Activated T-cell treated with anti-CD3 and anti-CD28 coated beads, Interleukin-2, amount 50 U/mL, for 4 hours (primary cell): ENCODE data around the gene GLRA3. TPM values are rescaled to one million over a fixed set of nuclear protein-coding genes. Genes with fewer than 3 reads are reported as not detected.

Source experiments
- ATAC-seq, 2 donors: fragments of 200-7000 bp; cut with Tn5 transposase; one replicate each; pipeline ENCODE4 v1.10.0; 2021
- DNase-seq: peaks from one replicate; pipeline ENCODE4 v3.0.0-alpha.2; 2020
- H3K27me3 Mint-ChIP-seq: one replicate; pipeline ENCODE4 v1.8.0; 2021; ENCODE audit warnings: low read depth, mixed read lengths
- H3K36me3 Mint-ChIP-seq: one replicate; pipeline ENCODE4 v1.8.0; 2022; ENCODE audit warnings: mixed read lengths; ENCODE audit not compliant: insufficient read depth
- H3K4me1 Mint-ChIP-seq: one replicate; pipeline ENCODE4 v1.8.0; 2021; ENCODE audit warnings: low read depth, mixed read lengths
- H3K4me3 Mint-ChIP-seq: one replicate; pipeline ENCODE4 v1.8.0; 2021; ENCODE audit warnings: mild to moderate bottlenecking, moderate library complexity, mixed read lengths
- H3K9me3 Mint-ChIP-seq: one replicate; pipeline ENCODE4 v1.8.0; 2021; ENCODE audit warnings: mixed read lengths
- total RNA-seq, 3 donors: library from RNA; stranded (reverse); gene quantifications; one replicate each; pipeline ENCODE4 v1.2.1, GENCODE V29; 2021

The GLRA3 gene
- total RNA-seq, 3 donors from 2014 or later = not detected

DNA sequence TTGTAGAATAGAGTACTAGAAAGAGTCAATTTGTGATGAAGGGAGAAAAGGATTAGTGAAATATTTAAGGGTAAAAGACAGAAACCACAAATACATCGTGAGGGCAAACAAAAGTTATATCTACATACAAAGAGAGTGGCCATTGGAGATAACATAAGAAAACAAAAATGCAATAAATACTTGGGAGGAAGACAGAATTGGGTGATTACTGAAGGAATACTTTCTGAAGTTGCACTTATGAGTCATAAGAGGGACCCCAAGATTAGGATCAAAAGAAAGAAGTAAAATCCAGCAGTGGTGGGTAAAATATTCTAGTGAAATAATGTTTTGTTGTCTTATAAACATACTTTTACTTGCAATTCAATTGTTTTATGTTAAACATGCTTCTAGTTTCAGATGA is 53.7 kb downstream of the GLRA3 start:
- H3K4me1 Mint-ChIP-seq = no peaks in the 10 kb centered on the region
- DNase-seq (no peak), ATAC-seq (no peak)
- no peak overlapping the region for H3K4me3 Mint-ChIP-seq
- H3K36me3 Mint-ChIP-seq = no peaks in the 10 kb centered on the region
- H3K9me3 Mint-ChIP-seq = no peaks in the 10 kb centered on the region
- no peaks in the 10 kb centered on the region for H3K27me3 Mint-ChIP-seq

DNA sequence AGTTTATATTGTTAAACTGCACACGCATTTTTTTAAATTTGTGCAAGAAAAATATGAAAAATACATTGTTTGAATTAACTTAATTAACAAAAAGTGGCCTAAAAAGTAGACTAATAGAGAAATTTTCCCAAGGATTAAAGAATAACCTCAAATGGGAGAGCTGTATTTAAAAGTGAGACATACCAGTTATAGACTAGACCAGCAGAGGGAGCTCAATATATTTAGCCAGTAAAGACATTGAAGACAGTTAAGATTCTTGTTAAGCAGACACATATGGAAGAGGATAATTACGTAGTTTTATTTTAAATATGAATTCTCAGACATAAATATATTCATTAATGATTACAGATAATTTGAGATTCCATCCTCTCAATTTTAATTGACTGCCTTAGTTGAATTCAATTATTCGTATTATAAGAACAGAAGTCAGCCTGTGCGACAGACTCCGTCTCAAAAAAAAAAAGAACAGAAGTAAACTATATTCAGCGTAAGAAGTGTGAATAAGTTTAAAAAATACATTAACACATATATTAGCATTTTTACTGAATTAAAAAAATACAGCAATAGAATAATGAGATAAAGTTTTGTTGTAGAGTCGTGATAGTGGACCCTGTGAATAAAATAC is 64.8 kb downstream of the GLRA3 start:
- no peaks in the 10 kb centered on the region for H3K36me3 Mint-ChIP-seq
- ATAC-seq = no peak
- no peaks in the 10 kb centered on the region for H3K27me3 Mint-ChIP-seq
- no peaks in the 10 kb centered on the region for H3K4me1 Mint-ChIP-seq
- H3K9me3 Mint-ChIP-seq = no peaks in the 10 kb centered on the region
- DNase-seq = no peak
- no peak overlapping the region for H3K4me3 Mint-ChIP-seq

DNA sequence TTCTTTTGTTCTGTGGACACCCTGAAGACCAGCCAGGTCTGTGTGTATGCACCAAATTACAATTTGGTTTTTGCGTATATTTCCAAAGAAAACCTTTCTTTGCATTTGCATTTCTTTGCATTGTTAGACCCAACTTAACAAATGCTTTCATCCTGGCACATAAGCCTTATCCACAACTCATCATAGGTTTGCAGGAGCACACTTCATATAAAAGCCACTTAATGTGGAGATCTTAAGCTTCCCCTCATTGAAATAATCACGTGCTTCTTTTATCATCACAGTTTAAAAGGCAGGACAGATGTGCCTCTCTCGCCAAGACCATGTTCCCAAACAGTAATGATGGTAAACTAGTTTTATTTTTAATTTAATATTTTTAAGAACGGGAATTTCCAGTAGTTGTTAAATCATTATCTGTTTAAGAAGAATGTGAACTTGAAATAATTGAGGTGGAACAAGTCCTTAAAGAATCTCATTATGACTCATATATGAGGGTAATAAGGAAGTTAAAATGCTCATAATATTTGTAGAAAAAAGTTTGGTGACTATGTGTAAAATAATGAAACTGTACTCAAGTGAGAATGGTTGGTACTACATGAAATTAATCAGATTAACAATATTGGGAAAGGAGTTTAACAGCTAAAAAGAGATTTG is 65.5 kb downstream of the GLRA3 start:
- Mint-ChIP-seq H3K9me3 (no peaks in the 10 kb centered on the region), H3K36me3 (no peaks in the 10 kb centered on the region), H3K27me3 (no peaks in the 10 kb centered on the region), H3K4me1 (no peaks in the 10 kb centered on the region), H3K4me3 (no peak overlapping the region)
- ATAC-seq (no peak), DNase-seq (no peak)

DNA sequence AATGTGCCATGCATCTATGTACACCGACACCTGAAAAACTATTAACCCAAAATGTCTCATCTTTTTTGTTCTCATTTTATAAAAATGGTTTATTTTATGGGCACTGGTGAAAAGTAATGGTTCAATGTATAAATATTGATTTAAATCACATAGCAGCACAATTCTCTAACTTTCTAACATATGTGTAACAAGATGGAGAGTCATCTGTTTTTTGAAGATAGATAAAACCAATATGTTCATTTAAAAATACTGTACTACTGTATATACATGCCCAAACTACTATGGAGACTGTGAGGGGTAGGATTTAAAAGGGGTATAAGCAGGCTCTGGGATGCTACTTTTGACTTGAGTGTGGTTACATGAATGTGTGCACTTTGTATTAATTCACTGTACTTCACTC is 67.6 kb downstream of the GLRA3 start:
- H3K36me3 Mint-ChIP-seq = no peaks in the 10 kb centered on the region
- H3K27me3 Mint-ChIP-seq = peaks cover 2% of the 10 kb centered on the region
- DNase-seq = no peak
- no peak for ATAC-seq
- H3K9me3 Mint-ChIP-seq = no peaks in the 10 kb centered on the region
- H3K4me3 Mint-ChIP-seq = no peak overlapping the region
- no peaks in the 10 kb centered on the region for H3K4me1 Mint-ChIP-seq

DNA sequence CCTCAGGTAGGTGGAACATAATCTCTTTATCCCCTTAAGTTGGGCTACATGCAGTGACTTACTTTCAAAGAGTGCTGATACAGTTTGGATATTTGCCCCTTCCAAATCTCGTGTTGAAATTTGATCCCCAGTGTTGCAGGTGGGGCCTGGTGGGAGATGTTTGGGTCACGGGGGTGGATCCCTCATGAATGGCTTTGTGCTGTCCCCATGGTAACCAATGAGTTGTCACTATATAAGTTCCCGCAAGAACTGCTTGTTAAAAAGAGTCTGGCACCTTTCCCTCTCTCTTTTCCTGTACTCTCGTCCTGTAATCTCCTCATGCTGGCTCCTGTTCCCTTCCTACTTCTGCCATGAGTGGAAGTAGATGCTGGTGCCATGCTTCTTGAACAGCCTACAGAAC is 71.3 kb downstream of the GLRA3 start:
- DNase-seq (no peak), ATAC-seq (no peak)
- no peaks in the 10 kb centered on the region for H3K4me1 Mint-ChIP-seq
- no peaks in the 10 kb centered on the region for H3K36me3 Mint-ChIP-seq
- no peak overlapping the region for H3K4me3 Mint-ChIP-seq
- no peaks in the 10 kb centered on the region for H3K9me3 Mint-ChIP-seq
- H3K27me3 Mint-ChIP-seq = peaks cover 2% of the 10 kb centered on the region

DNA sequence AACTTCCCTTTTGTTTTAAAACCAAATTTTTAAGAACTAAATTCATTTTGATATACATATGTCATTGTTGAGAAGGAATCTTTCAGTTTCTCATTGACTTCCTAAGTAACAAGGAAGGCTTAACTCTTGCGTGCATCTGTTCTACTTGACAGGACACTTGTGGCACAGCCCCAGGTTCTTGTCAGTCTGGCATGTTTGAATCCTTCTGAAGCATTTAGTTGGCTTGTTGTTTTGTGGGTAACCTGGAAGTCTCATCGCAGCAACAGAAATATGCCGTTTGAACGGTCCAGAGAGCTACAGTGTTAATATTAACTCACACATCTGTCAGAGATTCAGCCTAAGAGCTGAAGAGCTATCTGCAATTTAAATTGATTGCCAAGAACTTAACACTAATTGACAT is 76.0 kb downstream of the GLRA3 start:
- no peaks in the 10 kb centered on the region for H3K4me1 Mint-ChIP-seq
- DNase-seq (no peak), ATAC-seq (no peak)
- no peak overlapping the region for H3K4me3 Mint-ChIP-seq
- no peaks in the 10 kb centered on the region for H3K36me3 Mint-ChIP-seq
- no peaks in the 10 kb centered on the region for H3K9me3 Mint-ChIP-seq
- H3K27me3 Mint-ChIP-seq = peaks cover 2% of the 10 kb centered on the region

DNA sequence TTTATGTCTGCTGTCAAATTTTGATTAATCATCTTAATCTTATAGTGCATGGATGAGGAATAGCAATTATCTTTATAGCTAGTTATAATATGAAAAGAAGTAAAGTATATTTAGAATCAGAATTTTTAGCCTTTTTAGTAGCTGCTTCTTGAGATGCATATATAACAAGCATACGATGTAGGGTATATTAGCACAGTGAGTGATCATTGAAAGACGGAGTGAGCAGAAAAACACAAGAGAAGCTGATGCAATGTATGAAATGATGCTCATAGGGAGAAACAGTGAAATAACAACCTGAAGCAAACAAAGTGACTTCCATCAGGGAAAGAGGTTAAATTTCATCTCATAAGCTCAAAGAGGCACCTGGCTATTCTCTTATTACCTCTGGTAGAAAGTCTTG is 77.0 kb downstream of the GLRA3 start:
- Mint-ChIP-seq H3K9me3 (peaks cover 3% of the 10 kb centered on the region), H3K4me3 (no peak overlapping the region), H3K36me3 (no peaks in the 10 kb centered on the region), H3K27me3 (peaks cover 2% of the 10 kb centered on the region), H3K4me1 (no peaks in the 10 kb centered on the region)
- ATAC-seq (no peak), DNase-seq (no peak)

DNA sequence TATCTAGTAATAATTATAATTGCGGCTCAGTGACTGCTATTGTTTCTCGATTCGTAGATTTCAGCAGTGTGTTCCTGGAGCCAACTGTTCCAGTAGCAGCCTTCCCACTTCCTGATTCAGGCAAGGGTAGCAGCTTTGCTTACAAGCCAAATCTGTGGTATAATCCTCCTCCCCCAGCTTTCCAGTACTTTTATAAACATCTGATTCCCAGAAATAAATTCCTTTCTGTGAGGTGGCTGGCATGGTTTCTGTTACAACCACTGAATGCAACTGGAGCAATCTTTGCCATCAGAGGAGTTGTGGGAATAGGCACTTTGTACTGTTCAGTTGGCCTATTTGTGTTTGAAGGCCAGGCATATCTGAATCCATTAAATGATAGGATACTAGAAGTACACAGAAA is 80.0 kb downstream of the GLRA3 start:
- H3K36me3 Mint-ChIP-seq = no peaks in the 10 kb centered on the region
- ATAC-seq = no peak
- no peak for DNase-seq
- H3K4me3 Mint-ChIP-seq = no peak overlapping the region
- H3K4me1 Mint-ChIP-seq = no peaks in the 10 kb centered on the region
- H3K27me3 Mint-ChIP-seq = peaks cover 2% of the 10 kb centered on the region
- H3K9me3 Mint-ChIP-seq = peaks cover 4% of the 10 kb centered on the region

DNA sequence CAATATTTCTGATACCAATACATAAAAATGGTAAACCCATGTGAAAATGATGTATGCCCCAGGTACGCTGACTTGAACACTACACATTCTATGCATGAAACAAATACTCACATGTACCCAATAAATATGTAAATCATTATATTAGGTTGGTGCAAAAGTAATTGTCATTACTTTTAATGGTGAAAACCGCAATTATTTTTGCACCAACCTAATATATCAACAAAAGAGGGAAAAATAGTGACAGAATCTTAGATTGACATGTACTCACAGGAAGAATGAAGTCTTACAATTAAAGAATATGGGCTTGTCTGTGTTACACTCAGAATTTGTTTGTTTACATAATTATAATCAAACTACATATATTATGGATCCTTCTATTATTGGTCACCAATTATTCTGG is 82.3 kb downstream of the GLRA3 start:
- Mint-ChIP-seq H3K36me3 (no peaks in the 10 kb centered on the region), H3K4me3 (no peak overlapping the region), H3K27me3 (peaks cover 2% of the 10 kb centered on the region), H3K9me3 (peaks cover 4% of the 10 kb centered on the region), H3K4me1 (no peaks in the 10 kb centered on the region)
- ATAC-seq (no peak), DNase-seq (no peak)

DNA sequence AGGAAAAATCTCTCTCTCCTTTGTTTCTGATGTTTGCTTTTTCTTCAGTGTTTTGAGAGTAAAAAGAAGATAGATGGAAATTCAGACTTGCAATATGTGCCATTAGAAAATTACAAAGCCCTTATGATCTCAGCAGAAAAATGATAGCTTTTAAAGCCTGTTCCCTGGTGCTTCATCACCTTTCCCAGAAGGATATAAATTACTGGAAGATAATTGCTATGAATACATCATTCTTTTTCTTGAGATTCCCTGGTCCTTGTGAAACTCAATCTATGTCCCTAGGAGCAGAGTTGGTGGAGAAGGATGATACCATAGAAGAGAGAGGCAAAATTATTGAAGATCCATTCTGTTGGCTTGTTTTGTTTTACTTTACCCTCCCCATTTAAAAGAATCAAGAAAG is 86.5 kb downstream of the GLRA3 start:
- Mint-ChIP-seq H3K4me3 (no peak overlapping the region), H3K36me3 (no peaks in the 10 kb centered on the region), H3K4me1 (no peaks in the 10 kb centered on the region), H3K27me3 (peaks cover 2% of the 10 kb centered on the region), H3K9me3 (peaks cover 12% of the 10 kb centered on the region)
- DNase-seq (no peak), ATAC-seq (no peak)

DNA sequence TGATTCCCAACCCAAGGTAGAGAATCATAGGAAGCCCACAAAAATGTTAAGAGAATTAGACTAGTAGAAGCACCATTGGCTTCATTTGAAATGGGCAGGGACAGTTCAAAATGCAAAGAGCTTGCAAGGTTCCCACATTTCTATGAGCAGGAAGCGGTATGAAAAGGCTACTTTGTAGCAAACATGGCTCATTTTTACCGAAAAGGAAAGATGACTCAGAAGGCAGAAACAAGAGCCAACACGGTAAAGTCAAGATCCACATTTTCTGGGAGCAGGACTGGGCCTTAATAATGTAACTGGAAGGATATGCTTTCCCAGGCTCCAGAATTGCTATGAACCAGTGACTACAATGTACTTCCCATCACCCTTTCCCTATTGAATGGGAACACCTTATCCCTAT is 89.5 kb downstream of the GLRA3 start:
- ATAC-seq (no peak), DNase-seq (no peak)
- Mint-ChIP-seq H3K9me3 (peaks cover 8% of the 10 kb centered on the region), H3K27me3 (peaks cover 2% of the 10 kb centered on the region), H3K36me3 (no peaks in the 10 kb centered on the region), H3K4me3 (no peak overlapping the region), H3K4me1 (no peaks in the 10 kb centered on the region)

DNA sequence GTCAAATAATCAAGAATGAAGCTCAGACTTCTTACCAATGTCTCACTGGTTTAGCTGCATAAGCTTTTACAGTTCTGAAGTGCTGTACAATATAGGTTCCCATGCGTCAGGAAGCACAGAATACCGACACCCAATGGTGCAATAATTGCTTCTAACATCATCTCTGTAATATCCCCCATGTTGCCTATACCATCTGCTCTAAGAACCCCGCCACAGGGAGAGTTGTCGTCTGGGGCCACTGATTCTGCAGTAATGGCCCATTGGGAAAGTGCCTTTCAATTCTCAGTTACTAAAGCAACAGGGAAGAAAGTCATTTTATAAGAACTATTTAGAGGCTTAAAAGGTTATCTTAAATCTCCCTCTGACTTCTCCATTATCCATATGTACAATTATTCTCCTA is 94.9 kb downstream of the GLRA3 start:
- Mint-ChIP-seq H3K4me3 (no peak overlapping the region), H3K9me3 (peaks cover 7% of the 10 kb centered on the region), H3K36me3 (no peaks in the 10 kb centered on the region), H3K27me3 (no peaks in the 10 kb centered on the region), H3K4me1 (no peaks in the 10 kb centered on the region)
- ATAC-seq (no peak), DNase-seq (no peak)

DNA sequence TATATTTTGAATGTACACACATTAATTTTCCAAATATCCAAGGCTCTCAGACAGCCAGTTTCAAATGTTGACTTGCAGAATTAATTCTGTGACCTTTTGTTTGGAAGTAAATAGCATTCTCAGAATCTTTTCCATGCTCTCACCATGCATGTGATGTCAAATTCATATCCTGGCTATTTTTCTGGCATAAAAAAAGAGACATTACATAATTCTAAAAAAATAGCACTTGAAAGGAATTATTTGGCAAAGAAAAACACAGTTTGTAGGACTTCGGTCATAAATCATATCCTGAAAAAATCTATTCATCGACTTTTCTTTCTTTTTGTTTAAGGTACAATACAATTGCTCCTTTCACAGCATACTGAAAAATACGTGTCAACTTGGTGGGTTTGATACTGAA is 111.2 kb downstream of the GLRA3 start:
- Mint-ChIP-seq H3K9me3 (no peaks in the 10 kb centered on the region), H3K4me1 (no peaks in the 10 kb centered on the region), H3K27me3 (no peaks in the 10 kb centered on the region), H3K36me3 (no peaks in the 10 kb centered on the region), H3K4me3 (no peak overlapping the region)
- no peak for ATAC-seq
- no peak for DNase-seq

DNA sequence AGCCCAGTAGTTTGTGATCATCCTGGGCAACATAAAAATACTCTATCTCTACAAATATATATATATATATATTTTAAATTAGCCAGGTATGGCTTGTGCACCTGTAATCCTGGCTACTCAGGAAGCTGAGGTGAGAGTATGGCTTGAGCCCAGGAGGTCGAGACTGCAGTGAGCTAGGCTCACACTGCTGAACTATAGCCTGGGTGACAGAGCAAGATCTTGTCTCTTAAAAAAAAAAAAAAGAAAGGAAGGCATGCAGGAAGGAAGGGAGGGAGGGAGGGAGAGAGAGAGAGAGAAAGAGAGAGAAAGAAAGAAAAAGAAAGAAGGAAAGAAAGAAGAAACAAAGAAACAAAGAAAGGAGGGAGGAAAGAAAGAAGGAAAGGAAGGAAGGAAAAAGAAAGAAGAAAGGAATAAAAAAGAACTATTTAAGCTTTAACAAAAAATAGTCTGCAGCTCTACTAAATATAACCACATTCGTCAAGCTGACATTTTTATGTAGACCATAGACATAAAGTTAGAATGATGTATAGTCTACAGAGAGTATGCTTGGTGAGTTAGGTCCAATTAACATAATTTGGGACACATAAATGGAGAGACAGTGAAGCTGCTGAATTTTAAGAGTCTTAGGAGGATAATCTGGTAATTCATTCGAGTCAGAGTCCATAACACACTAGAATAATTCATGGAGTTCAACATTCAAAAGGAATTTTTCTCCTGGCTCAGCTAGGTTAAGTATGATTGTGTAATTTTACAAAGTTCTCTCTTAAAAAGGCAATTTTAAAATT is 111.9 kb downstream of the GLRA3 start:
- no peaks in the 10 kb centered on the region for H3K4me1 Mint-ChIP-seq
- H3K36me3 Mint-ChIP-seq = no peaks in the 10 kb centered on the region
- H3K27me3 Mint-ChIP-seq = no peaks in the 10 kb centered on the region
- H3K9me3 Mint-ChIP-seq = no peaks in the 10 kb centered on the region
- ATAC-seq = no peak
- no peak overlapping the region for H3K4me3 Mint-ChIP-seq
- DNase-seq = no peak
